Colon (tissue), 2 donors: ENCODE data around the gene MKS1.

Experiments
- FAIRE-seq: peaks from 2 replicates; lab custom pipeline; 2012; peaks lifted over from hg19 to GRCh38; lab: Jason Lieb, UNC
- donor health status: control.
- donor health status: control.

MKS1 gene

GRCh38 chr17:58219007-58219788 is at the start of gene MKS1:
Gene MKS1, minus strand, starts transcription at chr17:58219255. Its CDS starts 25 bp downstream, at chr17:58219230.
- no peak for FAIRE-seq

GRCh38 chr17:58268326-58268725 is 49.3 kb upstream of the MKS1 start:
- no peak for FAIRE-seq

GRCh38 chr17:58267347-58268324 is 48.6 kb upstream of the MKS1 start:
- FAIRE-seq, result no peak

GRCh38 chr17:58265902-58266875 is 47.1 kb upstream of the MKS1 start:
- FAIRE-seq, result no peak

- FAIRE-seq, result no peak
These were observed 46.2 kb upstream of the MKS1 start for GRCh38 chr17:58265271-58265670.

GRCh38 chr17:58264407-58265103 is 45.5 kb upstream of the MKS1 start:
- no peak for FAIRE-seq

- FAIRE-seq, result no peak
These were observed 44.7 kb upstream of the MKS1 start for GRCh38 chr17:58263773-58264172.

GRCh38 chr17:58262149-58262548 is 43.1 kb upstream of the MKS1 start:
- no peak for FAIRE-seq

GRCh38 chr17:58254803-58255202 is 35.7 kb upstream of the MKS1 start:
- no peak for FAIRE-seq

GRCh38 chr17:58253082-58253481 is 34.0 kb upstream of the MKS1 start:
- FAIRE-seq, result no peak

GRCh38 chr17:58252141-58252540 is 33.1 kb upstream of the MKS1 start:
- FAIRE-seq, result no peak

GRCh38 chr17:58250344-58251011 is 31.4 kb upstream of the MKS1 start:
- no peak for FAIRE-seq

- no peak for FAIRE-seq
These were observed 30.4 kb upstream of the MKS1 start for GRCh38 chr17:58249270-58250133.

- no peak for FAIRE-seq
These were observed 29.9 kb upstream of the MKS1 start for GRCh38 chr17:58248955-58249269.

GRCh38 chr17:58247511-58248363 is 28.7 kb upstream of the MKS1 start:
- no peak for FAIRE-seq

- FAIRE-seq, result no peak
These were observed 27.7 kb upstream of the MKS1 start for GRCh38 chr17:58246781-58247180.

- no peak for FAIRE-seq
These were observed 27.2 kb upstream of the MKS1 start for GRCh38 chr17:58246104-58246740.

GRCh38 chr17:58245428-58246103 is 26.5 kb upstream of the MKS1 start:
- FAIRE-seq, result no peak
